Ovary (tissue), 9 donors: ENCODE results near the gene RIMS1. TPM values are rescaled to one million over a fixed set of nuclear protein-coding genes. Genes with fewer than 3 reads are reported as not detected.

ENCODE experiments used
- DNase-seq, 5 donors: peaks; one replicate each; pipeline ENCODE4 v3.0.0-alpha.2; 2019 to 2020
- H3K27ac ChIP-seq, 2 donors: fragments of 200-600 bp; one replicate each; pipeline versions ENCODE4 v1.5.1 to v1.8.0; 2019 to 2022
- H3K27me3 ChIP-seq: fragments of 200-600 bp; one replicate; pipeline ENCODE4 v1.8.0; 2022
- H3K36me3 ChIP-seq: fragments of 200-600 bp; sonication (generic); one replicate; pipeline ENCODE4 v1.5.1; 2019
- H3K4me1 ChIP-seq: one replicate; pipeline ENCODE4 v1.8.1; 2013; ENCODE audit warnings: mild to moderate bottlenecking, moderate library complexity; ENCODE audit not compliant: insufficient read depth
- H3K4me3 ChIP-seq: fragments of 200-600 bp; sonication (generic); one replicate; pipeline ENCODE4 v1.5.1; 2017
- H3K9me3 ChIP-seq, 2 donors: fragments of 200-600 bp in 1 of 2; sonication (generic) in 1 of 2; one replicate each; pipeline versions ENCODE4 v1.5.1 to v1.8.1; 2013 to 2019; ENCODE audit warnings: mild to moderate bottlenecking in 1 of 2, moderate library complexity in 1 of 2
- EP300 ChIP-seq: sonication (generic); formaldehyde crosslinking; IDR thresholded peaks from one replicate; pipeline ENCODE4 v1.6.1; 2017; ENCODE audit warnings: antibody characterized with exemption
- POLR2A ChIP-seq: fragments of 450-650 bp; IDR thresholded peaks from one replicate; pipeline ENCODE4 v1.6.1; 2017; ENCODE audit warnings: antibody characterized with exemption, mild to moderate bottlenecking, moderate library complexity
- WGBS, 3 donors: extraction: QIAGEN DNeasy Blood & Tissue Kit in 1 of 3; methylation state at CpG; one replicate each; pipeline versions ENCODE4 v1.1.5 to v1.1.7; 2013 to 2017; 5-methylcytosine and 5-hydroxymethylcytosine counted together
- intact Hi-C, 4 donors: fragments of 100-400 bp; cut with DNase I; formaldehyde crosslinking; loops; one replicate each; pipeline versions ENCODE4 v1.11.0 to v1.15.1; 2022 to 2023
- polyA plus RNA-seq, 2 donors: library from polyadenylated mRNA; stranded (reverse); fragments of 200-250 nt in 1 of 2; fragments of 350-450 nt in 1 of 2; fragmentation: Illumina TruSeq in 1 of 2; extraction: RNeasy Lipid Tissue Mini Kit (QIAGEN cat#74804) in 1 of 2; gene quantifications; one replicate each; pipeline ENCODE4 v1.2.3, GENCODE V29; 2013 to 2014
- total RNA-seq, 7 donors: library from RNA; depleted of rRNA in 2 of 7; stranded (reverse); fragments of >200 nt in 2 of 7; fragmentation: NEBNext Ultra II Directional in 3 of 7; extraction: Animal tissue kit (Norgen Biotek cat#: 25700) in 3 of 7; gene quantifications; one replicate each; pipeline versions ENCODE4 v1.1.0 to v1.2.4, GENCODE V29; 2016 to 2023
- TF ChIP-seq, protein P1 (sequence below), 3 donors: fragments of 450-650 bp in 2 of 3; fragments of 200-600 bp in 1 of 3; IDR thresholded peaks; one replicate each; pipeline versions ENCODE4 v1.5.1 to v1.8.0; 2016 to 2022; ENCODE audit warnings: antibody characterized with exemption in 3 of 3, mild to moderate bottlenecking in 1 of 3
- donor health status: DM: no; HTN: no; CAD: no; lungs with moderate emphysema.
- donor health status: DM: no; HTN: no; CAD: no.
- donor health status: Bipolar disorder and iron deficiency.
- donor health status: DM: yes; HTN: yes; CAD: no.
- donor health status: DM: no; HTN: no; CAD: no.
- donor health status: DM: yes; HTN: yes; CAD: no.

The RIMS1 gene
- total and polyA plus RNA-seq, 9 donors: 0.20 to 1.3 (median 0.33) TPM; not detected in 1

DNA sequence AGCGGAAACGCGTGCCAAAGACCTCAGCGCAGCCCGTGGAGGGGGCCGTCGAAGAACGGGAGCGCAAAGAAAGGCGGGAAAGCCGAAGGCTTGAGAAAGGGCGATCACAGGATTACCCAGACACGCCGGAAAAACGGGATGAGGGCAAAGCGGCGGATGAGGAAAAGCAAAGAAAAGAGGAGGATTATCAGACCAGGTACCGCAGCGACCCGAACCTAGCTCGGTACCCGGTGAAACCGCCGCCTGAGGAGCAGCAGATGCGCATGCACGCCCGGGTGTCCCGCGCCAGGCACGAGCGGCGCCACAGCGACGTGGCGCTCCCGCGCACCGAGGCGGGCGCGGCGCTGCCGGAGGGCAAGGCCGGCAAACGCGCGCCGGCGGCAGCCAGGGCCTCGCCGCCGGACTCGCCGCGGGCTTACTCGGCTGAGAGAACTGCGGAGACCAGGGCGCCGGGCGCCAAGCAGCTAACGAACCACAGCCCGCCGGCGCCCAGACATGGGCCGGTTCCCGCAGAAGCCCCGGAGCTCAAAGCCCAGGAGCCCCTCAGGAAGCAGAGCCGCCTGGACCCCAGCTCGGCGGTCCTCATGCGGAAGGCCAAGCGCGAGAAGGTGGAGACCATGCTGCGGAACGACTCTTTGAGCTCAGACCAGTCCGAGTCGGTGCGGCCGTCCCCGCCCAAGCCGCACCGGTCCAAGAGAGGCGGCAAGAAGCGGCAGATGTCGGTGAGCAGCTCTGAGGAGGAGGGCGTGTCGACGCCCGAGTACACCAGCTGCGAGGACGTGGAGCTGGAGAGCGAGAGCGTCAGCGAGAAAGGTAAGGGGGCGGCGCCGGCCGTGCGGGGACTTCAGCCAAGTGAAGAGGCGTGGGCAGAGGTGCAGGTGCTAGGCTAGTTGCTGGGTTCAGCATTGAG, 296.2 kb downstream of the RIMS1 start:
- intact Hi-C loops: no loop called here

DNA sequence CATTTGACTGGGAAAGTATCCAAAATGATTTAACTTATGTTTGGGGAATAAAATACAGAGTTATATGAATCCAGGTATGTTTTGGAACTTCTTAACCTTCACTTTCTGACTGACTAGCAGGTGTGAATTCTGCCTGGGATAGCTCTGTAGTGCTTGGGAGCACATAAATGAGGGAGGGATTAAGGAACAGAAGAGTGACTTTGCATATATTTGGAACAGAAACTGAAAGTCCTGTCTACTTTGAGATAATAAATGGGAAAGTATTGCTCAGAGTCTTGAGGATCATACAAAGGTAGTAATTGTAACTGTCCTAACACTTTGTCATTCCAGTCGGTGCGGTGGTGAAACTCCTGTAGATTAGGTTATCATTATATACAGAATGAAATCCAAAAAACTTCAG, 317.6 kb downstream of the RIMS1 start:
- H3K4me1 ChIP-seq: no peaks in the 10 kb centered on the region
- 62 to 75% (median 67%) methylated on average over 2 of the region's 2 CpGs for WGBS, 3 donors

More for the DNA sequence above, 296.2 kb downstream of the RIMS1 start:
- Histone ChIP-seq H3K4me3 (no peak overlapping the region), H3K9me3 (no peaks in the 10 kb centered on the region), H3K27me3 (no peaks in the 10 kb centered on the region), H3K27ac (no peak overlapping the region), H3K4me1 (no peaks in the 10 kb centered on the region), H3K36me3 (no peaks in the 10 kb centered on the region)
- 2 to 4% (median 4%) methylated on average over 87 to 100 of the region's 100 CpGs for WGBS, 3 donors
- TF ChIP-seq EP300: no peak
- no peak for TF ChIP-seq POLR2A
- TF ChIP-seq, protein P1, sequence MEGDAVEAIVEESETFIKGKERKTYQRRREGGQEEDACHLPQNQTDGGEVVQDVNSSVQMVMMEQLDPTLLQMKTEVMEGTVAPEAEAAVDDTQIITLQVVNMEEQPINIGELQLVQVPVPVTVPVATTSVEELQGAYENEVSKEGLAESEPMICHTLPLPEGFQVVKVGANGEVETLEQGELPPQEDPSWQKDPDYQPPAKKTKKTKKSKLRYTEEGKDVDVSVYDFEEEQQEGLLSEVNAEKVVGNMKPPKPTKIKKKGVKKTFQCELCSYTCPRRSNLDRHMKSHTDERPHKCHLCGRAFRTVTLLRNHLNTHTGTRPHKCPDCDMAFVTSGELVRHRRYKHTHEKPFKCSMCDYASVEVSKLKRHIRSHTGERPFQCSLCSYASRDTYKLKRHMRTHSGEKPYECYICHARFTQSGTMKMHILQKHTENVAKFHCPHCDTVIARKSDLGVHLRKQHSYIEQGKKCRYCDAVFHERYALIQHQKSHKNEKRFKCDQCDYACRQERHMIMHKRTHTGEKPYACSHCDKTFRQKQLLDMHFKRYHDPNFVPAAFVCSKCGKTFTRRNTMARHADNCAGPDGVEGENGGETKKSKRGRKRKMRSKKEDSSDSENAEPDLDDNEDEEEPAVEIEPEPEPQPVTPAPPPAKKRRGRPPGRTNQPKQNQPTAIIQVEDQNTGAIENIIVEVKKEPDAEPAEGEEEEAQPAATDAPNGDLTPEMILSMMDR (IDR thresholded peaks at IDR 0.05): no peak
- peak in 1 of 5 donors; percentile 22 for DNase-seq

GRCh38 chr6:72205500-72205899, 319.1 kb downstream of the RIMS1 start:
- no peaks in the 10 kb centered on the region for H3K9me3 ChIP-seq
- H3K4me3 ChIP-seq: no peak overlapping the region
- no peak overlapping the region for H3K27ac ChIP-seq
- DNase-seq: no peak
- H3K4me1 ChIP-seq: no peaks in the 10 kb centered on the region
- intact Hi-C loops: no loop called here
- no peaks in the 10 kb centered on the region for H3K36me3 ChIP-seq
- H3K27me3 ChIP-seq: no peaks in the 10 kb centered on the region
- TF ChIP-seq EP300: no peak
- TF ChIP-seq, protein P1 (IDR thresholded peaks at IDR 0.05): no peak
- no peak for TF ChIP-seq POLR2A

More for the DNA sequence above, 317.6 kb downstream of the RIMS1 start:
- intact Hi-C loops: no loop called here
- H3K27ac ChIP-seq: no peak overlapping the region
- TF ChIP-seq, protein P1 (IDR thresholded peaks at IDR 0.05): no peak
- TF ChIP-seq POLR2A: no peak
- no peak for TF ChIP-seq EP300
- no peaks in the 10 kb centered on the region for H3K27me3 ChIP-seq
- no peak for DNase-seq
- H3K36me3 ChIP-seq: no peaks in the 10 kb centered on the region
- no peak overlapping the region for H3K4me3 ChIP-seq
- H3K9me3 ChIP-seq: no peaks in the 10 kb centered on the region

DNA sequence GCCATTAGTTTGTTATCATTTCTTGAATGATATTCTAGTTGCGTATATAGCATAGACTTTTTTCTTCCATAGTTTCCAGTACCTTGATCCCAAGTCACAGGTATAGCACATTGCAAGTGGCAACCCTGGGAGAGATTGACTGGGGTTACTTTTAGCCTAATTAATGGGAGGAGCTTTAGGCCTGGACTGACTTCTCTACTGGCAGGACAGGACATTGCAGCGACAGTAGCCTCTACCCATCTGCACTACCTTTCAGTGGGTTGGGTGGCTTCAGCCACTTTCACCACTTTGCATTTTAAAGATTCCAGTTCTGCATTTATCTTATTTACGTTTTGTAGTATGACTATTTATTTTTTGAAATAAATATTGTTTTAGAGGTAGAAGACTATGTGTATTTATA, 320.3 kb downstream of the RIMS1 start:
- no peaks in the 10 kb centered on the region for H3K27me3 ChIP-seq
- H3K9me3 ChIP-seq: no peaks in the 10 kb centered on the region
- no peaks in the 10 kb centered on the region for H3K36me3 ChIP-seq
- H3K27ac ChIP-seq: no peak overlapping the region
- TF ChIP-seq POLR2A (no peak), EP300 (no peak)
- TF ChIP-seq, protein P1 (IDR thresholded peaks at IDR 0.05): no peak
- no peak for DNase-seq
- H3K4me3 ChIP-seq: no peak overlapping the region
- WGBS, 3 donors: 62 to 78% (median 74%) methylated on average over 3 of the region's 3 CpGs
- intact Hi-C loops: no loop called here
- no peaks in the 10 kb centered on the region for H3K4me1 ChIP-seq
